SK-N-SH treated with all-trans-retinoic acid at 6 μM for 48 hours (cell line): ENCODE results near the gene CUTA.

Experiments used
- ATAC-seq: fragments of 200-7000 bp; cut with Tn5 transposase; 3 replicates; pipeline ENCODE4 v1.9.1; 2020; ENCODE audit warnings: mild to moderate bottlenecking, moderate library complexity
- ARNTL ChIP-seq: fragments of 450-650 bp; formaldehyde crosslinking; IDR thresholded peaks from 2 replicates; pipeline ENCODE4 v1.5.0; 2020; ENCODE audit warnings: low read depth, mild to moderate bottlenecking, moderate library complexity, borderline replicate concordance
- BACH2 ChIP-seq: fragments of 250-450 bp; sonication (Bioruptor Pico); IDR thresholded peaks from 2 replicates; pipeline ENCODE4 v1.9.0; 2021; ENCODE audit warnings: mild to moderate bottlenecking, borderline replicate concordance
- CREB5 ChIP-seq: fragments of 250-450 bp; sonication (Bioruptor Pico); IDR thresholded peaks from 2 replicates; pipeline ENCODE4 v1.5.1; 2020; ENCODE audit warnings: low read depth, mild to moderate bottlenecking, moderate library complexity
- CSDC2 ChIP-seq: fragments of 250-450 bp; sonication (Bioruptor Pico); IDR thresholded peaks from 2 replicates; pipeline ENCODE4 v1.5.0; 2020; ENCODE audit warnings: mild to moderate bottlenecking, moderate library complexity
- ESRRG ChIP-seq: fragments of 250-450 bp; sonication (Bioruptor Pico); IDR thresholded peaks from 2 replicates; pipeline ENCODE4 v1.6.1; 2021; ENCODE audit warnings: mild to moderate bottlenecking
- ISL1 ChIP-seq: fragments of 250-450 bp; sonication (Bioruptor Pico); IDR thresholded peaks from 2 replicates; pipeline ENCODE4 v2.1.2; 2022; ENCODE audit warnings: mild to moderate bottlenecking, moderate library complexity
- OSR1 ChIP-seq: fragments of 250-450 bp; sonication (Bioruptor Pico); IDR thresholded peaks from 2 replicates; pipeline ENCODE4 v1.8.0; 2022; ENCODE audit warnings: moderate library complexity, mild to moderate bottlenecking, inconsistent platforms
- PATZ1 ChIP-seq: fragments of 250-450 bp; sonication (Bioruptor Pico); IDR thresholded peaks from 2 replicates; pipeline ENCODE4 v1.8.0; 2020; ENCODE audit warnings: mild to moderate bottlenecking, moderate library complexity, borderline replicate concordance
- POU6F1 ChIP-seq: fragments of 250-450 bp; sonication (Bioruptor Pico); IDR thresholded peaks from 2 replicates; pipeline ENCODE4 v1.8.0; 2021; ENCODE audit warnings: low read depth, mild to moderate bottlenecking, moderate library complexity, borderline replicate concordance
- PPARA ChIP-seq: fragments of 250-450 bp; sonication (Bioruptor Pico); IDR thresholded peaks from 2 replicates; pipeline ENCODE4 v1.5.0; 2020; ENCODE audit warnings: mild to moderate bottlenecking, borderline replicate concordance
- RARB ChIP-seq: fragments of 250-450 bp; sonication (Bioruptor Pico); IDR thresholded peaks from 2 replicates; pipeline ENCODE4 v1.8.0; 2021; ENCODE audit warnings: mild to moderate bottlenecking, moderate library complexity
- TCF4 ChIP-seq: fragments of 250-450 bp; sonication (Bioruptor Pico); IDR thresholded peaks from 2 replicates; pipeline ENCODE4 v1.8.0; 2021; ENCODE audit warnings: mild to moderate bottlenecking, moderate library complexity, borderline replicate concordance
- TOX ChIP-seq: fragments of 250-450 bp; sonication (Bioruptor Pico); IDR thresholded peaks from 2 replicates; pipeline ENCODE4 v1.8.0; 2021; ENCODE audit warnings: mild to moderate bottlenecking, moderate library complexity, borderline replicate concordance
- TSHZ2 ChIP-seq: fragments of 250-450 bp; sonication (Bioruptor Pico); IDR thresholded peaks from 2 replicates; pipeline ENCODE4 v1.5.0; 2020; ENCODE audit warnings: mild to moderate bottlenecking, moderate library complexity
- ZFP3 ChIP-seq: fragments of 250-450 bp; sonication (Bioruptor Pico); IDR thresholded peaks from 2 replicates; pipeline ENCODE4 v1.5.0; 2020; ENCODE audit warnings: mild to moderate bottlenecking, moderate library complexity
- ZFP30 ChIP-seq: fragments of 450-650 bp; formaldehyde crosslinking; IDR thresholded peaks from 2 replicates; pipeline ENCODE4 v1.5.0; 2022; ENCODE audit warnings: mild to moderate bottlenecking, moderate library complexity
- ZNF565 ChIP-seq: fragments of 450-650 bp; formaldehyde crosslinking; conservative IDR thresholded peaks from 2 replicates; pipeline ENCODE4 v1.5.0; 2020; ENCODE audit warnings: low read depth, mild to moderate bottlenecking, moderate library complexity
- ZNF8 ChIP-seq: fragments of 450-650 bp; formaldehyde crosslinking; IDR thresholded peaks from 2 replicates; pipeline ENCODE4 v1.5.0; 2020; ENCODE audit warnings: mild to moderate bottlenecking, moderate library complexity

Gene CUTA

GRCh38 chr6:33425668-33426577 lies 8.0 kb upstream of the CUTA start (continued):
- TF ChIP-seq ZNF565 (CRISPR knock-in tag) (no peak), TOX (CRISPR knock-in tag) (no peak), TCF4 (CRISPR knock-in tag) (no peak), OSR1 (CRISPR knock-in tag) (no peak), ARNTL (no peak), CREB5 (CRISPR knock-in tag) (no peak), TSHZ2 (CRISPR knock-in tag) (no peak), RARB (CRISPR knock-in tag) (no peak)

- no peak; the same call in 2 of the 3 replicates for ATAC-seq
- TF ChIP-seq RARB (CRISPR knock-in tag) (no peak), ZNF8 (CRISPR knock-in tag) (no peak), BACH2 (CRISPR knock-in tag) (no peak), POU6F1 (CRISPR knock-in tag) (no peak), PPARA (no peak), TOX (CRISPR knock-in tag) (no peak), ZFP30 (CRISPR knock-in tag) (no peak), ARNTL (no peak), ISL1 (no peak), PATZ1 (CRISPR knock-in tag) (no peak), ZNF565 (CRISPR knock-in tag) (no peak), CSDC2 (CRISPR knock-in tag) (no peak), TSHZ2 (CRISPR knock-in tag) (no peak), ESRRG (no peak), ZFP3 (CRISPR knock-in tag) (no peak)
These were observed 7.2 kb upstream of the CUTA start for GRCh38 chr6:33424855-33425667.
